ENCODE measurements around the gene RAI1. TPM values are rescaled to one million over a fixed set of nuclear protein-coding genes. Genes with fewer than 3 reads are reported as not detected.

Gene RAI1
- total and polyA plus RNA-seq, 2 of the 8 experiments (the other 6 are each of a cell fraction or from before 2014, with no cell fraction given): 0.39 to 1.2 TPM

DNA sequence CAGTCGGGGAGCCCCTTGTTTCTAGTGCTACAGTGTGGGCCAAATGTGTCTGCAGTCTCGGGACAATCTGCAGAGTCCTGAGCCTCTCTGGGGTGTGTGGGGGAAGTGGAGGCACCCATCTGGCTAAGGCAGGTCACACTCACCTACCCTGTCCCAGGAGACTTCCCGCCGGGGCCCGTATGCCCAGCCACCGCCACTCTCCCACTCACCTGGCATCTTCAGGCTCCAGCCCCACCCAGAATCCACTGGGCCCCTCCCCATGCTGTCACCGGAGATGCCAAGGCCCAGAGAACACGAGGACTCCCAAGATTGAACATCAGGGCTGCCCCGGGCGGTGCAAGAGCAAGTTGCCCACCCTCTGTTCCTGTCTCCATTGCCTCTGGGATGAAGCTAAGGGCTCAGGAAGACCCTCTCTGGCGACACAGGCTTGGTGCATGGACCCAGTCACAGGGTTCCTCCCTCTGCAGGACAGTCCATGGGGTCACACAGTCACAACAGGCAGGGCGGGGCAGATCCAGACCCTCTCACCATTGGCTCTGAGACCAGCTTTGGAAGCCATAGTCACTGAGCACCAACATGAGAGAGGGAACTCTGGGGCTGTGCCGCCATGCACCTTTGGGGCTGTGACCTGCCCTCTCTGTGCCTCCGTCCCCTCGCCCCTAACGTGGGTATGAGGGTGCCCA lies 117.5 kb downstream of the RAI1 start:
- Histone ChIP-seq H3K79me2 (ENCODE audit: control insufficient read depth in 1 of 2, insufficient read depth in 2 of 2, low read length in 2 of 2) (no peaks in the 10 kb centered on the region), H4K8ac (ENCODE audit: extremely low read depth, insufficient read depth, low read length) (no peak overlapping the region)
- 89% methylated on average over 16 of the region's 16 CpGs; no CpG with 5 or more reads in 1 of the 2 experiments for WGBS, 2 experiments (ENCODE audit: extremely low coverage in 1 of 2, insufficient coverage in 1 of 2, insufficient read length in 1 of 2, insufficient replicate concordance in 2 of 2, low coverage in 1 of 2, low lambda C conversion rate in 2 of 2, missing lambda C conversion rate in 1 of 2)

More for the DNA sequence above, 117.5 kb downstream of the RAI1 start:
- Histone ChIP-seq H3K56ac (replicated peaks; ENCODE audit: insufficient read length, low read depth, low read length) (no peak overlapping the region), H2AFZ (ENCODE audit: low read length) (no peak overlapping the region), H3K36me3 (ENCODE audit: control insufficient read depth in 2 of 4, insufficient read depth in 4 of 4, low read length in 3 of 4) (no peaks in the 10 kb centered on the region), H3K9ac (replicated peaks in 1 of 4; ENCODE audit: extremely low read depth in 1 of 4, low read depth in 3 of 4, low read length in 3 of 4) (no peak overlapping the region), H3K27me3 (replicated peaks in 1 of 4; ENCODE audit: control insufficient read depth in 3 of 4, extremely low read depth in 1 of 4, insufficient read depth in 3 of 4, low read length in 3 of 4) (peaks cover 0 to 8% (median 3%) of the 10 kb centered on the region in 4 experiments; a peak in 3 of 7 replicates), H2BK15ac (ENCODE audit: low read length) (no peak overlapping the region), H2BK20ac (ENCODE audit: low read length) (no peak overlapping the region), H2BK12ac (ENCODE audit: low read depth, low read length) (no peak overlapping the region; the same call in 1 of the 2 replicates), H4K20me1 (replicated peaks in 1 of 2; ENCODE audit: control insufficient read depth in 1 of 2, insufficient read depth in 2 of 2, low read length in 2 of 2) (no peaks in the 10 kb centered on the region), H2BK5ac (ENCODE audit: low read depth, low read length) (no peak overlapping the region), H3K79me1 (ENCODE audit: low read depth, low read length) (no peaks in the 10 kb centered on the region), H2AK5ac (ENCODE audit: low read depth, low read length) (no peak overlapping the region), H3K18ac (ENCODE audit: extremely low read depth, low read length) (no peak overlapping the region), H3K4me2 (ENCODE audit: insufficient read depth in 1 of 2, low read depth in 2 of 2, low read length in 2 of 2) (no peak overlapping the region), H4K91ac (replicated peaks; ENCODE audit: insufficient read length, low read length) (no peak overlapping the region), H2BK120ac (replicated peaks; ENCODE audit: low read depth, low read length) (no peak overlapping the region), H3K14ac (ENCODE audit: insufficient read length) (no peak overlapping the region), H3K4me1 (replicated peaks in 1 of 4; ENCODE audit: control insufficient read depth in 3 of 4, insufficient read depth in 4 of 4, low read length in 3 of 4) (peaks cover 0 to 9% (median under 1%) of the 10 kb centered on the region in 4 experiments; a peak in 3 of 7 replicates), H3K4ac (replicated peaks; ENCODE audit: insufficient read length, low read depth, low read length) (no peak overlapping the region), H3K27ac (ENCODE audit: low read depth, low read length) (no peak overlapping the region), H4K5ac (ENCODE audit: insufficient read length, low read depth, low read length) (no peak overlapping the region), H3K4me3 (ENCODE audit: extremely low read depth in 1 of 4, insufficient read depth in 2 of 4, low read depth in 3 of 4, low read length in 4 of 4) (no peak overlapping the region), H3K9me3 (ENCODE audit: insufficient read depth in 2 of 2, low read depth in 1 of 2, low read length in 1 of 2) (no peaks in the 10 kb centered on the region), H3K23ac (ENCODE audit: insufficient read length) (no peak overlapping the region), H3K23me2 (ENCODE audit: low read depth, low read length) (no peaks in the 10 kb centered on the region)
- no peak for FAIRE-seq
- no peak for DNase-seq (ENCODE audit: low read depth in 1 of 2, low spot score in 2 of 2)
- POLR2A ChIA-PET (ENCODE audit: partially characterized antibody): interaction anchor here (1.1 to 1.2 kb wide), 2 partner anchors 11 to 50 kb away, joined by 3 to 5 read pairs; no protein-coding TSS in a partner anchor
- TF ChIP-seq JUN (IDR thresholded peaks at IDR 0.05; ENCODE audit: low read depth, low read length) (no peak), POLR2A (IDR thresholded peaks at IDR 0.05; ENCODE audit: control extremely low read depth in 1 of 2, low read depth in 2 of 2, low read length in 2 of 2) (no peak), RAD21 (IDR thresholded peaks at IDR 0.05 in 1 of 2, conservative IDR thresholded peaks at IDR 0.05 in 1 of 2; ENCODE audit: low read depth in 2 of 2, low read length in 2 of 2) (no peak), SIX5 (IDR thresholded peaks at IDR 0.05; ENCODE audit: low read depth, low read length) (no peak), RBBP5 (IDR thresholded peaks at IDR 0.05; ENCODE audit: borderline replicate concordance, low read depth, low read length) (no peak)
- TF ChIP-seq, protein P1, sequence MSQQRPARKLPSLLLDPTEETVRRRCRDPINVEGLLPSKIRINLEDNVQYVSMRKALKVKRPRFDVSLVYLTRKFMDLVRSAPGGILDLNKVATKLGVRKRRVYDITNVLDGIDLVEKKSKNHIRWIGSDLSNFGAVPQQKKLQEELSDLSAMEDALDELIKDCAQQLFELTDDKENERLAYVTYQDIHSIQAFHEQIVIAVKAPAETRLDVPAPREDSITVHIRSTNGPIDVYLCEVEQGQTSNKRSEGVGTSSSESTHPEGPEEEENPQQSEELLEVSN (IDR thresholded peaks at IDR 0.05): no peak
- CTCF ChIA-PET (ENCODE audit: partially characterized antibody): interaction anchor here (0.6 to 2.6 kb wide), 4 partner anchors 14 to 108 kb away, joined by 3 to 10 read pairs (median 4); no protein-coding TSS in a partner anchor

Data from H1 (cell line).